Ishikawa (cell line): ENCODE data around the gene GPX3.

Experiments used
- EP300 ChIP-seq: IDR thresholded peaks from 2 replicates; pipeline ENCODE4 v1.6.1; 2012; ENCODE audit warnings: borderline replicate concordance
- RAD21 ChIP-seq: IDR thresholded peaks from 2 replicates; pipeline ENCODE4 v1.6.1; 2012; ENCODE audit warnings: low read depth
- TF ChIP-seq, protein P1 (sequence below): IDR thresholded peaks from 2 replicates; pipeline ENCODE4 v1.6.1; 2012; ENCODE audit warnings: low read depth, mild to moderate bottlenecking

- no peak for TF ChIP-seq RAD21
- TF ChIP-seq EP300: no peak
- TF ChIP-seq, protein P1, sequence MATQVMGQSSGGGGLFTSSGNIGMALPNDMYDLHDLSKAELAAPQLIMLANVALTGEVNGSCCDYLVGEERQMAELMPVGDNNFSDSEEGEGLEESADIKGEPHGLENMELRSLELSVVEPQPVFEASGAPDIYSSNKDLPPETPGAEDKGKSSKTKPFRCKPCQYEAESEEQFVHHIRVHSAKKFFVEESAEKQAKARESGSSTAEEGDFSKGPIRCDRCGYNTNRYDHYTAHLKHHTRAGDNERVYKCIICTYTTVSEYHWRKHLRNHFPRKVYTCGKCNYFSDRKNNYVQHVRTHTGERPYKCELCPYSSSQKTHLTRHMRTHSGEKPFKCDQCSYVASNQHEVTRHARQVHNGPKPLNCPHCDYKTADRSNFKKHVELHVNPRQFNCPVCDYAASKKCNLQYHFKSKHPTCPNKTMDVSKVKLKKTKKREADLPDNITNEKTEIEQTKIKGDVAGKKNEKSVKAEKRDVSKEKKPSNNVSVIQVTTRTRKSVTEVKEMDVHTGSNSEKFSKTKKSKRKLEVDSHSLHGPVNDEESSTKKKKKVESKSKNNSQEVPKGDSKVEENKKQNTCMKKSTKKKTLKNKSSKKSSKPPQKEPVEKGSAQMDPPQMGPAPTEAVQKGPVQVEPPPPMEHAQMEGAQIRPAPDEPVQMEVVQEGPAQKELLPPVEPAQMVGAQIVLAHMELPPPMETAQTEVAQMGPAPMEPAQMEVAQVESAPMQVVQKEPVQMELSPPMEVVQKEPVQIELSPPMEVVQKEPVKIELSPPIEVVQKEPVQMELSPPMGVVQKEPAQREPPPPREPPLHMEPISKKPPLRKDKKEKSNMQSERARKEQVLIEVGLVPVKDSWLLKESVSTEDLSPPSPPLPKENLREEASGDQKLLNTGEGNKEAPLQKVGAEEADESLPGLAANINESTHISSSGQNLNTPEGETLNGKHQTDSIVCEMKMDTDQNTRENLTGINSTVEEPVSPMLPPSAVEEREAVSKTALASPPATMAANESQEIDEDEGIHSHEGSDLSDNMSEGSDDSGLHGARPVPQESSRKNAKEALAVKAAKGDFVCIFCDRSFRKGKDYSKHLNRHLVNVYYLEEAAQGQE: no peak
Measured at GRCh38 chr5:151068433-151069197, 48.2 kb downstream of the GPX3 start.
